H9 (cell line): ENCODE data around the gene SNX22. TPM values are rescaled to one million over a fixed set of nuclear protein-coding genes. Genes with fewer than 3 reads are reported as not detected.
A peak's percentile ranks its signal among the peaks of the same experiment; 100 is the strongest.

Experiments
- DNase-seq: peaks from one replicate; pipeline ENCODE4 v3.0.0-alpha.2; 2017
- H2AFZ ChIP-seq: one replicate; pipeline ENCODE4 v1.6.1; 2013; ENCODE audit warnings: mild to moderate bottlenecking, low read length, control low read depth, moderate library complexity
- H2AK5ac ChIP-seq: 2 replicates; pipeline ENCODE4 v1.6.1; 2013; ENCODE audit warnings: low read length, control low read depth, mixed read lengths; ENCODE audit not compliant: insufficient read length
- H2BK120ac ChIP-seq: one replicate; pipeline ENCODE4 v1.6.1; 2013; ENCODE audit warnings: low read depth, mild to moderate bottlenecking, low read length, control low read depth, inconsistent platforms; ENCODE audit not compliant: poor library complexity, severe bottlenecking
- H2BK12ac ChIP-seq: 2 replicates; pipeline ENCODE4 v1.6.1; 2013; ENCODE audit warnings: low read length, control low read depth, mixed read lengths, low read depth; ENCODE audit not compliant: insufficient read length
- H2BK15ac ChIP-seq: 2 replicates; pipeline ENCODE4 v1.6.1; 2013; ENCODE audit warnings: low read depth, low read length, control low read depth
- H2BK20ac ChIP-seq: one replicate; pipeline ENCODE4 v1.6.1; 2013; ENCODE audit warnings: low read depth, mild to moderate bottlenecking, low read length, control low read depth, inconsistent platforms; ENCODE audit not compliant: poor library complexity, severe bottlenecking
- H2BK5ac ChIP-seq: 2 replicates; pipeline ENCODE4 v1.6.1; 2013; ENCODE audit warnings: low read length, control low read depth, mixed read lengths; ENCODE audit not compliant: insufficient read length
- H3K14ac ChIP-seq: 2 replicates; pipeline ENCODE4 v1.6.1; 2013; ENCODE audit warnings: low read length, control low read depth; ENCODE audit not compliant: insufficient read depth
- H3K18ac ChIP-seq: 2 replicates; pipeline ENCODE4 v1.6.1; 2013; ENCODE audit warnings: low read depth, mild to moderate bottlenecking, mixed read lengths, low read length, control low read depth; ENCODE audit not compliant: insufficient read length
- H3K23ac ChIP-seq: 2 replicates; pipeline ENCODE4 v1.6.1; 2013; ENCODE audit warnings: low read length, control low read depth, mixed read lengths, low read depth; ENCODE audit not compliant: insufficient read length
- H3K23me2 ChIP-seq: 2 replicates; pipeline ENCODE4 v1.6.1; 2013; ENCODE audit warnings: low read depth, mild to moderate bottlenecking, mixed read lengths, low read length, control low read depth; ENCODE audit not compliant: insufficient read length, poor library complexity, severe bottlenecking
- H3K27ac ChIP-seq: 2 replicates; pipeline ENCODE4 v1.5.1; 2013; ENCODE audit warnings: low read length, control low read depth, mixed read lengths, low read depth; ENCODE audit not compliant: insufficient read length
- H3K27me3 ChIP-seq: 2 replicates; pipeline ENCODE4 v1.6.1; 2013; ENCODE audit warnings: low read length, control low read depth, inconsistent platforms; ENCODE audit not compliant: insufficient read depth
- H3K4ac ChIP-seq: 2 replicates; pipeline ENCODE4 v1.6.1; 2013; ENCODE audit warnings: low read depth, mild to moderate bottlenecking, control low read depth, inconsistent platforms, low read length, moderate library complexity
- H3K4me1 ChIP-seq: 2 replicates; pipeline ENCODE4 v1.6.1; 2013; ENCODE audit warnings: low read length, control low read depth, inconsistent platforms; ENCODE audit not compliant: insufficient read depth
- H3K4me2 ChIP-seq: 2 replicates; pipeline ENCODE4 v1.6.1; 2013; ENCODE audit warnings: low read length, control low read depth, mixed read lengths; ENCODE audit not compliant: insufficient read length, insufficient read depth
- H3K56ac ChIP-seq: 2 replicates; pipeline ENCODE4 v1.6.1; 2013; ENCODE audit warnings: low read depth, mild to moderate bottlenecking, mixed read lengths, low read length, control low read depth; ENCODE audit not compliant: insufficient read length
- H3K79me1 ChIP-seq: 2 replicates; pipeline ENCODE4 v1.6.1; 2013; ENCODE audit warnings: low read depth, mild to moderate bottlenecking, moderate library complexity, low read length, control low read depth, inconsistent platforms; ENCODE audit not compliant: insufficient read depth, poor library complexity, severe bottlenecking
- H3K79me2 ChIP-seq: 2 replicates; pipeline ENCODE4 v1.6.1; 2013; ENCODE audit warnings: low read length, control low read depth, inconsistent platforms; ENCODE audit not compliant: insufficient read depth
- H3K9ac ChIP-seq: 2 replicates; pipeline ENCODE4 v1.6.1; 2013; ENCODE audit warnings: low read length, control low read depth, mixed read lengths; ENCODE audit not compliant: insufficient read length; ENCODE audit errors: extremely low read depth
- H3K9me3 ChIP-seq: one replicate; pipeline ENCODE4 v1.6.1; 2013; ENCODE audit warnings: low read depth, low read length, inconsistent platforms; ENCODE audit not compliant: control insufficient read depth
- H3T11ph ChIP-seq: one replicate; pipeline ENCODE4 v1.6.1; 2013; ENCODE audit warnings: mild to moderate bottlenecking, low read length, control low read depth, inconsistent platforms
- H4K20me1 ChIP-seq: one replicate; pipeline ENCODE4 v1.6.1; 2013; ENCODE audit not compliant: control insufficient read depth, insufficient read length, insufficient read depth
- H4K5ac ChIP-seq: 2 replicates; pipeline ENCODE4 v1.6.1; 2013; ENCODE audit warnings: low read depth, mild to moderate bottlenecking, mixed read lengths, low read length, control low read depth; ENCODE audit not compliant: insufficient read length
- H4K8ac ChIP-seq: replicated peaks from 2 replicates; pipeline ENCODE4 v1.6.1; 2013; ENCODE audit warnings: low read length, control low read depth, mixed read lengths, low read depth; ENCODE audit not compliant: insufficient read length
- H4K91ac ChIP-seq: 2 replicates; pipeline ENCODE4 v1.6.1; 2013; ENCODE audit warnings: low read depth, mild to moderate bottlenecking, moderate library complexity, mixed read lengths, low read length, control low read depth; ENCODE audit not compliant: insufficient read length
- H3K27ac Mint-ChIP-seq, 3 experiments: 2 replicates in 2 of 3; 3 replicates in 1 of 3; pipeline ENCODE4 v1.8.0; 2020 to 2021; ENCODE audit warnings: mixed read lengths in 3 of 3, mild to moderate bottlenecking in 1 of 3, moderate library complexity in 1 of 3
- H3K27me3 Mint-ChIP-seq: 2 replicates; pipeline ENCODE4 v1.8.0; 2021; ENCODE audit warnings: low read depth, mild to moderate bottlenecking, moderate library complexity, mixed read lengths
- H3K36me3 Mint-ChIP-seq, 3 experiments: 2 replicates in 2 of 3; 3 replicates in 1 of 3; pipeline ENCODE4 v1.8.0; 2020 to 2021; ENCODE audit warnings: low read depth in 3 of 3, mixed read lengths in 3 of 3; ENCODE audit not compliant: insufficient read depth in 1 of 3
- H3K4me1 Mint-ChIP-seq, 2 experiments: 2 replicates each; pipeline ENCODE4 v1.8.0; 2020; ENCODE audit warnings: mixed read lengths in 2 of 2
- H3K4me3 Mint-ChIP-seq, 2 experiments: 2 replicates in 1 of 2; 3 replicates in 1 of 2; pipeline ENCODE4 v1.8.0; 2020 to 2021; ENCODE audit warnings: mild to moderate bottlenecking in 2 of 2, mixed read lengths in 2 of 2, moderate library complexity in 1 of 2
- H3K9me3 Mint-ChIP-seq, 2 experiments: 2 replicates in 1 of 2; 3 replicates in 1 of 2; pipeline ENCODE4 v1.8.0; 2020; ENCODE audit warnings: mild to moderate bottlenecking in 2 of 2, mixed read lengths in 2 of 2, moderate library complexity in 1 of 2
- CTCF ChIP-seq: fragments of 200-600 bp; sonication (generic); conservative IDR thresholded peaks from 3 replicates; pipeline ENCODE4 v1.8.0; 2021; ENCODE audit warnings: antibody characterized with exemption, mild to moderate bottlenecking
- whole genome bisulfite sequencing: extraction: QIAGEN DNeasy Blood & Tissue Kit; methylation state at CpG from one replicate; pipeline ENCODE4 v1.1.7; 2013; ENCODE audit warnings: missing lambda C conversion rate, low lambda C conversion rate, mixed read lengths; ENCODE audit not compliant: insufficient read length; ENCODE audit errors: extremely low coverage; 5-methylcytosine and 5-hydroxymethylcytosine counted together
- total RNA-seq: library from RNA; stranded (reverse); gene quantifications from 2 replicates; pipeline ENCODE4 v1.2.1, GENCODE V29; 2021

Gene SNX22
- total RNA-seq, 1 experiment from 2014 or later, result 4.8 TPM

GRCh38 chr15:64141798-64142512, 9.6 kb upstream of the SNX22 start:
- no peaks in the 10 kb centered on the region for H4K20me1 ChIP-seq
- H3K79me2 ChIP-seq, result no peaks in the 10 kb centered on the region
- no peak overlapping the region for H2BK12ac ChIP-seq
- no peak overlapping the region for H4K5ac ChIP-seq
- H3K4me1 ChIP-seq, result no peaks in the 10 kb centered on the region
- no peak overlapping the region for H2BK5ac ChIP-seq
- H4K91ac ChIP-seq, result no peak overlapping the region
- H3K4me2 ChIP-seq, result no peak overlapping the region
- no peak overlapping the region for H3K4ac ChIP-seq
- H3K79me1 ChIP-seq, result no peaks in the 10 kb centered on the region
- H2AFZ ChIP-seq, result no peak overlapping the region
- Mint-ChIP-seq H3K4me3 (no peak overlapping the region), H3K36me3 (peaks cover 0 to 14% (median 10%) of the 10 kb centered on the region in 3 experiments; a peak in 6 of 7 replicates), H3K27me3 (no peaks in the 10 kb centered on the region), H3K27ac (peak overlapping the region in 2 of 3 experiments; percentile 16 to 92; a peak in 2 of 7 replicates), H3K9me3 (no peaks in the 10 kb centered on the region), H3K4me1 (peaks cover 0 to 10% of the 10 kb centered on the region in 2 experiments; a peak in 2 of 4 replicates)
- H3K9ac ChIP-seq, result no peak overlapping the region
- H2AK5ac ChIP-seq, result no peak overlapping the region
- no peak for TF ChIP-seq CTCF
- H3K23ac ChIP-seq, result no peak overlapping the region
- DNase-seq, result no peak
- no peak overlapping the region for H3T11ph ChIP-seq
- no CpG with 5 or more reads among the region's 8 CpGs for WGBS
- H3K27me3 ChIP-seq, result no peaks in the 10 kb centered on the region
- no peak overlapping the region for H3K14ac ChIP-seq
- H3K9me3 ChIP-seq, result no peaks in the 10 kb centered on the region
- H4K8ac ChIP-seq, result no peak overlapping the region
- H3K23me2 ChIP-seq, result no peaks in the 10 kb centered on the region
- H3K56ac ChIP-seq, result no peak overlapping the region
- H2BK15ac ChIP-seq, result no peak overlapping the region
- no peak overlapping the region for H2BK20ac ChIP-seq
- H2BK120ac ChIP-seq, result no peak overlapping the region
- no peak overlapping the region for H3K27ac ChIP-seq
- H3K18ac ChIP-seq, result no peak overlapping the region
